HEK293 (cell line): ENCODE results near the gene CCDC3.

ENCODE experiments used
- CTCF ChIA-PET: fragments of 350-600 bp; formaldehyde crosslinking; extraction: SDS; loops from one replicate; lab custom pipeline; 2021; ENCODE audit warnings: antibody characterized with exemption; lab: Yijun Ruan, JAX
- POLR2A ChIA-PET: fragments of 300-600 bp; formaldehyde crosslinking; extraction: SDS; loops from one replicate; lab custom pipeline; 2020; ENCODE audit warnings: antibody characterized with exemption, inconsistent platforms; lab: Yijun Ruan, JAX
- H3K27ac ChIP-seq: fragments of 200-500 bp; sonication (Bioruptor generic); 2 replicates; pipeline ENCODE4 v1.5.1; 2014; ENCODE audit warnings: low read depth, low read length, control low read depth, inconsistent platforms; ENCODE audit errors: extremely low read depth
- H3K36me3 ChIP-seq, 2 experiments: fragments of 200-500 bp in 1 of 2; sonication (Bioruptor generic) in 1 of 2; 1 replicate in 1 of 2; 2 replicates in 1 of 2; pipeline ENCODE4 v1.5.1; 2014 to 2017; ENCODE audit warnings: inconsistent platforms in 2 of 2, low read length in 2 of 2; ENCODE audit not compliant: control insufficient read depth in 2 of 2, insufficient read depth in 1 of 2
- H3K4me1 ChIP-seq: fragments of 200-500 bp; sonication (Bioruptor generic); 2 replicates; pipeline ENCODE4 v1.5.1; 2014; ENCODE audit warnings: mild to moderate bottlenecking, low read length, inconsistent platforms; ENCODE audit not compliant: control insufficient read depth, insufficient read depth
- H3K4me3 ChIP-seq: 2 replicates; pipeline ENCODE4 v1.5.1; 2011; ENCODE audit warnings: low read depth, mild to moderate bottlenecking, control low read depth, low read length, moderate library complexity
- H3K9me3 ChIP-seq: fragments of 200-500 bp; sonication (Bioruptor generic); 2 replicates; pipeline ENCODE4 v1.5.1; 2014; ENCODE audit warnings: low read depth, low read length, inconsistent platforms; ENCODE audit not compliant: control insufficient read depth, insufficient read depth
- BCL11A ChIP-seq: fragments of 450-650 bp; formaldehyde crosslinking; IDR thresholded peaks from 2 replicates; pipeline ENCODE4 v1.5.1; 2016; ENCODE audit warnings: low read depth, missing biosample characterization, missing genetic modification characterization
- EGR2 ChIP-seq: fragments of 450-650 bp; formaldehyde crosslinking; IDR thresholded peaks from 2 replicates; pipeline ENCODE4 v1.5.1; 2016; ENCODE audit warnings: low read depth, missing biosample characterization, missing genetic modification characterization
- KLF16 ChIP-seq: fragments of 450-650 bp; formaldehyde crosslinking; IDR thresholded peaks from 2 replicates; pipeline ENCODE4 v1.5.1; 2017; ENCODE audit warnings: missing biosample characterization, missing genetic modification characterization
- YY2 ChIP-seq: fragments of 450-650 bp; formaldehyde crosslinking; IDR thresholded peaks from 2 replicates; pipeline ENCODE4 v1.5.1; 2016; ENCODE audit warnings: missing biosample characterization, missing genetic modification characterization
- ZFP3 ChIP-seq: fragments of 450-650 bp; formaldehyde crosslinking; IDR thresholded peaks from 2 replicates; pipeline ENCODE4 v1.5.1; 2016; ENCODE audit warnings: low read depth, missing biosample characterization, missing genetic modification characterization
- ZFP37 ChIP-seq: fragments of 450-650 bp; formaldehyde crosslinking; IDR thresholded peaks from 2 replicates; pipeline ENCODE4 v1.5.1; 2016; ENCODE audit warnings: missing biosample characterization, missing genetic modification characterization
- ZNF114 ChIP-seq: fragments of 450-650 bp; formaldehyde crosslinking; IDR thresholded peaks from 2 replicates; pipeline ENCODE4 v1.5.0; 2017; ENCODE audit warnings: missing biosample characterization, missing genetic modification characterization
- ZNF157 ChIP-seq: fragments of 450-650 bp; formaldehyde crosslinking; IDR thresholded peaks from 2 replicates; pipeline ENCODE4 v1.5.1; 2016; ENCODE audit warnings: missing biosample characterization, missing genetic modification characterization
- ZNF2 ChIP-seq: fragments of 450-650 bp; formaldehyde crosslinking; IDR thresholded peaks from 2 replicates; pipeline ENCODE4 v1.5.1; 2016; ENCODE audit warnings: missing biosample characterization, missing genetic modification characterization
- ZNF426 ChIP-seq: fragments of 450-650 bp; formaldehyde crosslinking; IDR thresholded peaks from 2 replicates; pipeline ENCODE4 v1.5.1; 2017; ENCODE audit warnings: missing biosample characterization, missing genetic modification characterization, mild to moderate bottlenecking, inconsistent platforms, moderate library complexity
- ZNF664 ChIP-seq: fragments of 450-650 bp; formaldehyde crosslinking; IDR thresholded peaks from 2 replicates; pipeline ENCODE4 v1.5.1; 2016; ENCODE audit warnings: missing biosample characterization, missing genetic modification characterization
- ZNF791 ChIP-seq: fragments of 450-650 bp; formaldehyde crosslinking; IDR thresholded peaks from 2 replicates; pipeline ENCODE4 v1.5.1; 2016; ENCODE audit warnings: missing biosample characterization, missing genetic modification characterization
- ZNF792 ChIP-seq: fragments of 450-650 bp; formaldehyde crosslinking; IDR thresholded peaks from 2 replicates; pipeline ENCODE4 v1.5.1; 2016; ENCODE audit warnings: missing biosample characterization, missing genetic modification characterization
- TF ChIP-seq, protein P1 (sequence below): fragments of 450-650 bp; formaldehyde crosslinking; optimal IDR thresholded peaks from 2 replicates; pipeline ENCODE3; 2016; ENCODE audit warnings: missing biosample characterization, mild to moderate bottlenecking, missing genetic modification characterization
- TF ChIP-seq, protein P2 (sequence below): fragments of 450-650 bp; formaldehyde crosslinking; IDR thresholded peaks from 2 replicates; pipeline ENCODE4 v1.5.1; 2017; ENCODE audit warnings: missing biosample characterization, missing genetic modification characterization
- TF ChIP-seq, protein P3 (sequence below): fragments of 450-650 bp; formaldehyde crosslinking; IDR thresholded peaks from 2 replicates; pipeline ENCODE4 v1.5.1; 2016; ENCODE audit warnings: missing biosample characterization, missing genetic modification characterization
- TF ChIP-seq, protein P4 (sequence below): fragments of 450-650 bp; formaldehyde crosslinking; IDR thresholded peaks from 2 replicates; pipeline ENCODE4 v1.5.1; 2016; ENCODE audit warnings: missing biosample characterization, missing genetic modification characterization
- TF ChIP-seq, protein P5 (sequence below): fragments of 450-650 bp; formaldehyde crosslinking; IDR thresholded peaks from 2 replicates; pipeline ENCODE4 v1.5.1; 2017; ENCODE audit warnings: missing biosample characterization, missing genetic modification characterization
- TF ChIP-seq, protein P6 (sequence below): sonication (generic); formaldehyde crosslinking; IDR thresholded peaks from 2 replicates; pipeline ENCODE4 v1.8.1; 2022; ENCODE audit warnings: mild to moderate bottlenecking, moderate library complexity, missing genetic modification reagents

Gene CCDC3

DNA sequence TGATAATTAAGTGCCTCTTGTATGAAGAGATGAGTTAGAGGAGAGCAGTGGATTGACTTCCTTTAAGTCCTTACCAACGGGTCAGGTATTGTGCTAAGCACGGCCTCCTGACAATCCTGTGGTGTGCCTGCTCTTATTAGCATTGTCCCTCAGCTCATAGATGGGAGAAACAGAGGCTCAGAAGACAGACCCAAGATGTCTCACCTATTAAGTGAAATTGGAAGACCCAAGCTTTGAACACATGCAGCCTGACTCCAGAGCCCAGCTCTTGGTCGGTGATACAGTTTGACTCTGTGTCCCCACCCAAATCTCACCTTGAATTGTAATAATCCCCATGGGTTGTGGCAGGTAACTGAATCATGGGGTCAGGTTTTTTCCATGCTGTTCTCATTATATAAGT, 53.8 kb downstream of the CCDC3 start:
- no peaks in the 10 kb centered on the region for H3K36me3 ChIP-seq
- no peak overlapping the region for H3K27ac ChIP-seq
- no peak overlapping the region for H3K4me3 ChIP-seq
- ChIA-PET POLR2A (interaction anchor here (0.6 kb wide), 1 partner anchor 91 kb away, joined by 4 read pairs; no protein-coding TSS in a partner anchor), CTCF (no interaction called here)
- H3K4me1 ChIP-seq = no peaks in the 10 kb centered on the region
- H3K9me3 ChIP-seq = no peaks in the 10 kb centered on the region; the same call in 1 of the 2 replicates
- TF ChIP-seq, protein P1, sequence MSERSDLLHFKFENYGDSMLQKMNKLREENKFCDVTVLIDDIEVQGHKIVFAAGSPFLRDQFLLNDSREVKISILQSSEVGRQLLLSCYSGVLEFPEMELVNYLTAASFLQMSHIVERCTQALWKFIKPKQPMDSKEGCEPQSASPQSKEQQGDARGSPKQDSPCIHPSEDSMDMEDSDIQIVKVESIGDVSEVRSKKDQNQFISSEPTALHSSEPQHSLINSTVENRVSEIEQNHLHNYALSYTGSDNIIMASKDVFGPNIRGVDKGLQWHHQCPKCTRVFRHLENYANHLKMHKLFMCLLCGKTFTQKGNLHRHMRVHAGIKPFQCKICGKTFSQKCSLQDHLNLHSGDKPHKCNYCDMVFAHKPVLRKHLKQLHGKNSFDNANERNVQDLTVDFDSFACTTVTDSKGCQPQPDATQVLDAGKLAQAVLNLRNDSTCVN (tag by site-specific recombination) = no peak
- no peak for TF ChIP-seq KLF16 (tag by site-specific recombination)
- TF ChIP-seq ZNF114 (tag by site-specific recombination) = no peak
- TF ChIP-seq, protein P2, sequence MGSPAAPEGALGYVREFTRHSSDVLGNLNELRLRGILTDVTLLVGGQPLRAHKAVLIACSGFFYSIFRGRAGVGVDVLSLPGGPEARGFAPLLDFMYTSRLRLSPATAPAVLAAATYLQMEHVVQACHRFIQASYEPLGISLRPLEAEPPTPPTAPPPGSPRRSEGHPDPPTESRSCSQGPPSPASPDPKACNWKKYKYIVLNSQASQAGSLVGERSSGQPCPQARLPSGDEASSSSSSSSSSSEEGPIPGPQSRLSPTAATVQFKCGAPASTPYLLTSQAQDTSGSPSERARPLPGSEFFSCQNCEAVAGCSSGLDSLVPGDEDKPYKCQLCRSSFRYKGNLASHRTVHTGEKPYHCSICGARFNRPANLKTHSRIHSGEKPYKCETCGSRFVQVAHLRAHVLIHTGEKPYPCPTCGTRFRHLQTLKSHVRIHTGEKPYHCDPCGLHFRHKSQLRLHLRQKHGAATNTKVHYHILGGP (tag by site-specific recombination) = no peak
- TF ChIP-seq, protein P3, sequence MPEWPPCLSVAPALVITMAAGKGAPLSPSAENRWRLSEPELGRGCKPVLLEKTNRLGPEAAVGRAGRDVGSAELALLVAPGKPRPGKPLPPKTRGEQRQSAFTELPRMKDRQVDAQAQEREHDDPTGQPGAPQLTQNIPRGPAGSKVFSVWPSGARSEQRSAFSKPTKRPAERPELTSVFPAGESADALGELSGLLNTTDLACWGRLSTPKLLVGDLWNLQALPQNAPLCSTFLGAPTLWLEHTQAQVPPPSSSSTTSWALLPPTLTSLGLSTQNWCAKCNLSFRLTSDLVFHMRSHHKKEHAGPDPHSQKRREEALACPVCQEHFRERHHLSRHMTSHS (tag by site-specific recombination) = no peak
- no peak for TF ChIP-seq YY2 (tag by site-specific recombination)
- TF ChIP-seq, protein P4, sequence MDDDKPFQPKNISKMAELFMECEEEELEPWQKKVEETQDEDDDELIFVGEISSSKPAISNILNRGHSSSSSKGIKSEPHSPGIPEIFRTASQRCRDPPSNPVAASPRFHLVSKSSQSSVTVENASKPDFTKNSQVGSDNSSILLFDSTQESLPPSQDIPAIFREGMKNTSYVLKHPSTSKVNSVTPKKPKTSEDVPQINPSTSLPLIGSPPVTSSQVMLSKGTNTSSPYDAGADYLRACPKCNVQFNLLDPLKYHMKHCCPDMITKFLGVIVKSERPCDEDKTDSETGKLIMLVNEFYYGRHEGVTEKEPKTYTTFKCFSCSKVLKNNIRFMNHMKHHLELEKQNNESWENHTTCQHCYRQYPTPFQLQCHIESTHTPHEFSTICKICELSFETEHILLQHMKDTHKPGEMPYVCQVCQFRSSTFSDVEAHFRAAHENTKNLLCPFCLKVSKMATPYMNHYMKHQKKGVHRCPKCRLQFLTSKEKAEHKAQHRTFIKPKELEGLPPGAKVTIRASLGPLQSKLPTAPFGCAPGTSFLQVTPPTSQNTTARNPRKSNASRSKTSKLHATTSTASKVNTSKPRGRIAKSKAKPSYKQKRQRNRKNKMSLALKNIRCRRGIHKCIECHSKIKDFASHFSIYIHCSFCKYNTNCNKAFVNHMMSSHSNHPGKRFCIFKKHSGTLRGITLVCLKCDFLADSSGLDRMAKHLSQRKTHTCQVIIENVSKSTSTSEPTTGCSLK = no peak
- TF ChIP-seq, protein P5, sequence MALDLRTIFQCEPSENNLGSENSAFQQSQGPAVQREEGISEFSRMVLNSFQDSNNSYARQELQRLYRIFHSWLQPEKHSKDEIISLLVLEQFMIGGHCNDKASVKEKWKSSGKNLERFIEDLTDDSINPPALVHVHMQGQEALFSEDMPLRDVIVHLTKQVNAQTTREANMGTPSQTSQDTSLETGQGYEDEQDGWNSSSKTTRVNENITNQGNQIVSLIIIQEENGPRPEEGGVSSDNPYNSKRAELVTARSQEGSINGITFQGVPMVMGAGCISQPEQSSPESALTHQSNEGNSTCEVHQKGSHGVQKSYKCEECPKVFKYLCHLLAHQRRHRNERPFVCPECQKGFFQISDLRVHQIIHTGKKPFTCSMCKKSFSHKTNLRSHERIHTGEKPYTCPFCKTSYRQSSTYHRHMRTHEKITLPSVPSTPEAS (tag by site-specific recombination) = no peak
- TF ChIP-seq ZNF157 (tag by site-specific recombination) = no peak
- no peak for TF ChIP-seq ZNF791 (tag by site-specific recombination)
- TF ChIP-seq ZNF2 = no peak
- TF ChIP-seq ZNF426 (tag by site-specific recombination) = no peak
- no peak for TF ChIP-seq EGR2 (tag by site-specific recombination)
- TF ChIP-seq BCL11A (tag by site-specific recombination) = no peak
- no peak for TF ChIP-seq ZFP37 (tag by site-specific recombination)
- no peak for TF ChIP-seq ZFP3 (tag by site-specific recombination)
- TF ChIP-seq, protein P6, sequence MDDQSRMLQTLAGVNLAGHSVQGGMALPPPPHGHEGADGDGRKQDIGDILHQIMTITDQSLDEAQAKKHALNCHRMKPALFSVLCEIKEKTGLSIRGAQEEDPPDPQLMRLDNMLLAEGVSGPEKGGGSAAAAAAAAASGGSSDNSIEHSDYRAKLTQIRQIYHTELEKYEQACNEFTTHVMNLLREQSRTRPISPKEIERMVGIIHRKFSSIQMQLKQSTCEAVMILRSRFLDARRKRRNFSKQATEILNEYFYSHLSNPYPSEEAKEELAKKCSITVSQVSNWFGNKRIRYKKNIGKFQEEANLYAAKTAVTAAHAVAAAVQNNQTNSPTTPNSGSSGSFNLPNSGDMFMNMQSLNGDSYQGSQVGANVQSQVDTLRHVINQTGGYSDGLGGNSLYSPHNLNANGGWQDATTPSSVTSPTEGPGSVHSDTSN (CRISPR knock-in tag) = no peak
- no peak for TF ChIP-seq ZNF792 (tag by site-specific recombination)
- no peak for TF ChIP-seq ZNF664
